ENCODE results near the gene PRKD1. TPM values are rescaled to one million over a fixed set of nuclear protein-coding genes. Genes with fewer than 3 reads are reported as not detected.

The PRKD1 gene
- total and polyA plus RNA-seq, 2 of the 13 experiments (the other 11 are each of a cell fraction or from before 2014, with no cell fraction given), result 0.22 to 1.3 TPM

DNA sequence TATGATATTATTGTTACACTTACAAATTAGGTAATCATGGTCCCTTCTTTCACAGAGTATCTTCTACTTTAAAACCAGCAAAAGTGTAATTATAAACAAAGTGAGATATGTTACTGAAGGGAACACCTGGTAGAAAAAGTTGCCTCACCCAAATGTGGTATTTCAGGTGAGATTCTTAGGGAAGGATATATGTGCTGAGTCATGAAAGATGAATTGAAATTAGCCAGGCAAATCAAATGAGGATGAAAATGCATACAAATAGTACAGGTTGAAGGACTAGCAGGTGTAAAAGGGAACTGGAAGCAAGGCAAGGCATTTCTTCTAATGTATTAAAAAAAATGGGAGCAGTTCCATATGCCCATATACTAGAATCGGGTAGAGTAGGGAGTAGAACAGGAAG, 220.9 kb downstream of the PRKD1 start (continued):
- no peak for TF ChIP-seq GMEB1 (CRISPR knock-in tag; IDR thresholded peaks at IDR 0.05; ENCODE audit: borderline replicate concordance)
- no peak for TF ChIP-seq SCMH1 (CRISPR knock-in tag; IDR thresholded peaks at IDR 0.05; ENCODE audit: borderline replicate concordance)
- TF ChIP-seq MLXIP (CRISPR knock-in tag; IDR thresholded peaks at IDR 0.05; ENCODE audit: borderline replicate concordance), result no peak
- TF ChIP-seq MXD4 (CRISPR knock-in tag; IDR thresholded peaks at IDR 0.05), result no peak
- no peak for TF ChIP-seq MYC (CRISPR knock-in tag; IDR thresholded peaks at IDR 0.05; ENCODE audit: borderline replicate concordance)
- TF ChIP-seq SIX4 (CRISPR knock-in tag; IDR thresholded peaks at IDR 0.05), result no peak
- TF ChIP-seq, protein P1, sequence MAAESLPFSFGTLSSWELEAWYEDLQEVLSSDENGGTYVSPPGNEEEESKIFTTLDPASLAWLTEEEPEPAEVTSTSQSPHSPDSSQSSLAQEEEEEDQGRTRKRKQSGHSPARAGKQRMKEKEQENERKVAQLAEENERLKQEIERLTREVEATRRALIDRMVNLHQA (CRISPR knock-in tag; IDR thresholded peaks at IDR 0.05), result no peak
- peak; percentile 72 for TF ChIP-seq NFE2L2 (IDR thresholded peaks at IDR 0.05; ENCODE audit: low read length)
- TF ChIP-seq TAF15 (IDR thresholded peaks at IDR 0.05; ENCODE audit: low read depth, low read length, poor library complexity, severe bottlenecking), result no peak
- TF ChIP-seq ZNF10 (CRISPR knock-in tag; IDR thresholded peaks at IDR 0.05; ENCODE audit: borderline replicate concordance, low read depth), result no peak
- no peak for TF ChIP-seq ZNF775 (CRISPR knock-in tag; IDR thresholded peaks at IDR 0.05; ENCODE audit: borderline replicate concordance)
- TF ChIP-seq SAFB2 (CRISPR knock-in tag; IDR thresholded peaks at IDR 0.05; ENCODE audit: borderline replicate concordance, low read depth), result no peak
- no peak for TF ChIP-seq ZZZ3 (CRISPR knock-in tag; IDR thresholded peaks at IDR 0.05; ENCODE audit: borderline replicate concordance)
- TF ChIP-seq, protein P2, sequence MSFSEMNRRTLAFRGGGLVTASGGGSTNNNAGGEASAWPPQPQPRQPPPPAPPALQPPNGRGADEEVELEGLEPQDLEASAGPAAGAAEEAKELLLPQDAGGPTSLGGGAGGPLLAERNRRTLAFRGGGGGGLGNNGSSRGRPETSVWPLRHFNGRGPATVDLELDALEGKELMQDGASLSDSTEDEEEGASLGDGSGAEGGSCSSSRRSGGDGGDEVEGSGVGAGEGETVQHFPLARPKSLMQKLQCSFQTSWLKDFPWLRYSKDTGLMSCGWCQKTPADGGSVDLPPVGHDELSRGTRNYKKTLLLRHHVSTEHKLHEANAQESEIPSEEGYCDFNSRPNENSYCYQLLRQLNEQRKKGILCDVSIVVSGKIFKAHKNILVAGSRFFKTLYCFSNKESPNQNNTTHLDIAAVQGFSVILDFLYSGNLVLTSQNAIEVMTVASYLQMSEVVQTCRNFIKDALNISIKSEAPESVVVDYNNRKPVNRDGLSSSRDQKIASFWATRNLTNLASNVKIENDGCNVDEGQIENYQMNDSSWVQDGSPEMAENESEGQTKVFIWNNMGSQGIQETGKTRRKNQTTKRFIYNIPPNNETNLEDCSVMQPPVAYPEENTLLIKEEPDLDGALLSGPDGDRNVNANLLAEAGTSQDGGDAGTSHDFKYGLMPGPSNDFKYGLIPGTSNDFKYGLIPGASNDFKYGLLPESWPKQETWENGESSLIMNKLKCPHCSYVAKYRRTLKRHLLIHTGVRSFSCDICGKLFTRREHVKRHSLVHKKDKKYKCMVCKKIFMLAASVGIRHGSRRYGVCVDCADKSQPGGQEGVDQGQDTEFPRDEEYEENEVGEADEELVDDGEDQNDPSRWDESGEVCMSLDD (CRISPR knock-in tag; IDR thresholded peaks at IDR 0.05; ENCODE audit: borderline replicate concordance), result no peak
- no peak for TF ChIP-seq UBTF (CRISPR knock-in tag; IDR thresholded peaks at IDR 0.05)
- TF ChIP-seq, protein P3, sequence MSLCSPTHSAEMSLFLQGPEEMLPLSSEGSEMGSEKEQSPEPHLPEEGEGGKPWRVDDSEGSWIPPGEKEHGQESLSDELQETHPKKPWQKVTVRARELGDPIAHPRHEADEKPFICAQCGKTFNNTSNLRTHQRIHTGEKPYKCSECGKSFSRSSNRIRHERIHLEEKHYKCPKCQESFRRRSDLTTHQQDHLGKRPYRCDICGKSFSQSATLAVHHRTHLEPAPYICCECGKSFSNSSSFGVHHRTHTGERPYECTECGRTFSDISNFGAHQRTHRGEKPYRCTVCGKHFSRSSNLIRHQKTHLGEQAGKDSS (CRISPR knock-in tag; IDR thresholded peaks at IDR 0.05; ENCODE audit: borderline replicate concordance, low read depth), result no peak
- TF ChIP-seq MAFK (conservative IDR thresholded peaks at IDR 0.05 in 1 of 2, IDR thresholded peaks at IDR 0.05 in 1 of 2; ENCODE audit: low read length in 2 of 2), result peak; percentile 85 to 92
- no peak for TF ChIP-seq ZFY (CRISPR knock-in tag; IDR thresholded peaks at IDR 0.05)

Data from HepG2 (cell line).